GM23338 (cell line): ENCODE data around the gene DOCK4. TPM values are rescaled to one million over a fixed set of nuclear protein-coding genes. Genes with fewer than 3 reads are reported as not detected.

Experiments
- ATAC-seq: fragments of 200-7000 bp; cut with Tn5 transposase; 3 replicates; pipeline ENCODE4 v1.9.1; 2020
- DNase-seq: peaks from one replicate; pipeline ENCODE4 v3.0.0-alpha.2; 2015; ENCODE audit warnings: low spot score
- H2AFZ ChIP-seq: fragments of 200-600 bp; sonication (generic); 2 replicates; pipeline ENCODE4 v1.8.0; 2016; ENCODE audit warnings: antibody characterized with exemption, mild to moderate bottlenecking, moderate library complexity
- H3F3A ChIP-seq: fragments of 200-600 bp; sonication (generic); replicated peaks from 2 replicates; pipeline ENCODE4 v1.8.0; 2017; ENCODE audit warnings: antibody characterized with exemption, mixed run types, low read depth
- H3K27ac ChIP-seq: fragments of 200-600 bp; sonication (generic); 2 replicates; pipeline ENCODE4 v1.6.1; 2016; ENCODE audit warnings: low read depth
- H3K27me3 ChIP-seq: fragments of 200-600 bp; sonication (generic); 2 replicates; pipeline ENCODE4 v1.8.0; 2016; ENCODE audit warnings: mild to moderate bottlenecking, mixed run types, moderate library complexity; ENCODE audit not compliant: insufficient read depth
- H3K36me3 ChIP-seq: fragments of 200-600 bp; sonication (generic); 2 replicates; pipeline ENCODE4 v1.8.0; 2016; ENCODE audit warnings: mild to moderate bottlenecking; ENCODE audit not compliant: insufficient read depth
- H3K4me1 ChIP-seq: fragments of 200-600 bp; sonication (generic); 2 replicates; pipeline ENCODE4 v1.8.0; 2016; ENCODE audit warnings: mild to moderate bottlenecking, moderate library complexity; ENCODE audit not compliant: insufficient read depth
- H3K4me2 ChIP-seq: fragments of 200-600 bp; sonication (generic); 2 replicates; pipeline ENCODE4 v1.7.1; 2017; ENCODE audit warnings: mixed run types
- H3K4me3 ChIP-seq: fragments of 200-600 bp; sonication (generic); 2 replicates; pipeline ENCODE4 v1.6.1; 2016; ENCODE audit warnings: mixed run types
- H3K79me2 ChIP-seq: fragments of 200-600 bp; sonication (generic); replicated peaks from 2 replicates; pipeline ENCODE4 v1.8.0; 2017; ENCODE audit warnings: mild to moderate bottlenecking; ENCODE audit not compliant: insufficient read depth
- H3K9me2 ChIP-seq: fragments of 200-600 bp; sonication (generic); 2 replicates; pipeline ENCODE4 v1.8.0; 2017; ENCODE audit not compliant: insufficient read depth
- H4K20me1 ChIP-seq: fragments of 200-600 bp; sonication (generic); replicated peaks from 2 replicates; pipeline ENCODE4 v1.8.0; 2017; ENCODE audit warnings: mild to moderate bottlenecking; ENCODE audit not compliant: insufficient read depth
- H3K27ac Mint-ChIP-seq: 2 replicates; pipeline ENCODE4 v1.8.0; 2020; ENCODE audit warnings: inconsistent platforms, mild to moderate bottlenecking, moderate library complexity, mixed read lengths
- H3K27me3 Mint-ChIP-seq: 3 replicates; pipeline ENCODE4 v1.8.0; 2022; ENCODE audit warnings: low read depth, mild to moderate bottlenecking, moderate library complexity, mixed read lengths, inconsistent platforms; ENCODE audit not compliant: insufficient read depth, poor library complexity
- H3K36me3 Mint-ChIP-seq: 3 replicates; pipeline ENCODE4 v1.8.0; 2021; ENCODE audit warnings: low read depth, mild to moderate bottlenecking, inconsistent platforms, moderate library complexity, mixed read lengths
- H3K4me1 Mint-ChIP-seq: 3 replicates; pipeline ENCODE4 v1.8.0; 2020; ENCODE audit warnings: mild to moderate bottlenecking, inconsistent platforms, mixed read lengths
- H3K4me3 Mint-ChIP-seq: 3 replicates; pipeline ENCODE4 v1.8.0; 2021; ENCODE audit warnings: moderate library complexity, mild to moderate bottlenecking, inconsistent platforms, mixed read lengths
- H3K9me3 Mint-ChIP-seq: 3 replicates; pipeline ENCODE4 v1.8.0; 2020; ENCODE audit warnings: moderate library complexity, mild to moderate bottlenecking, inconsistent platforms, mixed read lengths
- ETS1 ChIP-seq: IDR thresholded peaks from 2 replicates; pipeline ENCODE4 v1.6.1; 2016; ENCODE audit warnings: antibody characterized with exemption
- EZH2phosphoT487 ChIP-seq: fragments of 200-600 bp; sonication (generic); IDR thresholded peaks from one replicate; pipeline ENCODE4 v1.8.1; 2018; ENCODE audit warnings: antibody characterized with exemption; ENCODE audit not compliant: unreplicated experiment
- NANOG ChIP-seq: IDR thresholded peaks from 2 replicates; pipeline ENCODE4 v1.6.1; 2016; ENCODE audit warnings: antibody characterized with exemption, borderline replicate concordance
- POLR2AphosphoS5 ChIP-seq: IDR thresholded peaks from 2 replicates; pipeline ENCODE4 v1.6.1; 2016; ENCODE audit warnings: antibody characterized with exemption, low read depth
- STAT1 ChIP-seq: IDR thresholded peaks from one replicate; pipeline ENCODE4 v1.6.1; 2016; ENCODE audit warnings: antibody characterized with exemption; ENCODE audit not compliant: unreplicated experiment
- ZNF114 ChIP-seq: fragments of 250-450 bp; sonication (Bioruptor Pico); IDR thresholded peaks from 2 replicates; pipeline ENCODE4 v1.5.0; 2020; ENCODE audit warnings: mild to moderate bottlenecking, moderate library complexity
- polyA plus RNA-seq: library from polyadenylated mRNA; unstranded; fragments of >200 nt; fragmentation: Nextera tagmentation; extraction: Ambion mirVana; gene quantifications from 2 replicates; pipeline ENCODE4 v1.2.1, GENCODE V29; 2016
- total RNA-seq: library from RNA; depleted of rRNA; stranded (reverse); fragments of >200 nt; shearing (Covaris generic); gene quantifications from 2 replicates; pipeline ENCODE4 v1.2.3, GENCODE V29; 2014
- TF ChIP-seq, protein P1 (sequence below): fragments of 250-450 bp; sonication (Bioruptor Pico); IDR thresholded peaks from 2 replicates; pipeline ENCODE4 v1.5.0; 2020; ENCODE audit warnings: mild to moderate bottlenecking, moderate library complexity
- TF ChIP-seq, protein P2 (sequence below): IDR thresholded peaks from one replicate; pipeline ENCODE4 v1.6.1; 2018; ENCODE audit warnings: antibody characterized with exemption; ENCODE audit not compliant: unreplicated experiment
- TF ChIP-seq, protein P3 (sequence below), 2 experiments: fragments of 200-600 bp in 1 of 2; sonication (generic) in 1 of 2; conservative IDR thresholded peaks; 2 replicates each; pipeline versions ENCODE4 v1.5.1 to v1.6.1; 2016 to 2017; ENCODE audit warnings: antibody characterized with exemption in 2 of 2, low read depth in 2 of 2, mild to moderate bottlenecking in 2 of 2, moderate library complexity in 1 of 2

Gene DOCK4
- total and polyA plus RNA-seq, 2 experiments from 2014 or later, result 6.3 to 33.8 TPM

- peaks cover 11% of the 10 kb centered on the region; the same call in 1 of the 2 replicates for H3K79me2 ChIP-seq
- Mint-ChIP-seq H3K27me3 (no peaks in the 10 kb centered on the region), H3K27ac (peak overlapping the region; percentile 42; the same call in 1 of the 2 replicates), H3K9me3 (no peaks in the 10 kb centered on the region), H3K4me1 (peaks cover 44% of the 10 kb centered on the region), H3K36me3 (no peaks in the 10 kb centered on the region), H3K4me3 (no peak overlapping the region)
- H3K27me3 ChIP-seq, result no peaks in the 10 kb centered on the region
- ATAC-seq, result no peak
- no peak overlapping the region for H3K27ac ChIP-seq
- no peaks in the 10 kb centered on the region for H3F3A ChIP-seq
- TF ChIP-seq, protein P1, sequence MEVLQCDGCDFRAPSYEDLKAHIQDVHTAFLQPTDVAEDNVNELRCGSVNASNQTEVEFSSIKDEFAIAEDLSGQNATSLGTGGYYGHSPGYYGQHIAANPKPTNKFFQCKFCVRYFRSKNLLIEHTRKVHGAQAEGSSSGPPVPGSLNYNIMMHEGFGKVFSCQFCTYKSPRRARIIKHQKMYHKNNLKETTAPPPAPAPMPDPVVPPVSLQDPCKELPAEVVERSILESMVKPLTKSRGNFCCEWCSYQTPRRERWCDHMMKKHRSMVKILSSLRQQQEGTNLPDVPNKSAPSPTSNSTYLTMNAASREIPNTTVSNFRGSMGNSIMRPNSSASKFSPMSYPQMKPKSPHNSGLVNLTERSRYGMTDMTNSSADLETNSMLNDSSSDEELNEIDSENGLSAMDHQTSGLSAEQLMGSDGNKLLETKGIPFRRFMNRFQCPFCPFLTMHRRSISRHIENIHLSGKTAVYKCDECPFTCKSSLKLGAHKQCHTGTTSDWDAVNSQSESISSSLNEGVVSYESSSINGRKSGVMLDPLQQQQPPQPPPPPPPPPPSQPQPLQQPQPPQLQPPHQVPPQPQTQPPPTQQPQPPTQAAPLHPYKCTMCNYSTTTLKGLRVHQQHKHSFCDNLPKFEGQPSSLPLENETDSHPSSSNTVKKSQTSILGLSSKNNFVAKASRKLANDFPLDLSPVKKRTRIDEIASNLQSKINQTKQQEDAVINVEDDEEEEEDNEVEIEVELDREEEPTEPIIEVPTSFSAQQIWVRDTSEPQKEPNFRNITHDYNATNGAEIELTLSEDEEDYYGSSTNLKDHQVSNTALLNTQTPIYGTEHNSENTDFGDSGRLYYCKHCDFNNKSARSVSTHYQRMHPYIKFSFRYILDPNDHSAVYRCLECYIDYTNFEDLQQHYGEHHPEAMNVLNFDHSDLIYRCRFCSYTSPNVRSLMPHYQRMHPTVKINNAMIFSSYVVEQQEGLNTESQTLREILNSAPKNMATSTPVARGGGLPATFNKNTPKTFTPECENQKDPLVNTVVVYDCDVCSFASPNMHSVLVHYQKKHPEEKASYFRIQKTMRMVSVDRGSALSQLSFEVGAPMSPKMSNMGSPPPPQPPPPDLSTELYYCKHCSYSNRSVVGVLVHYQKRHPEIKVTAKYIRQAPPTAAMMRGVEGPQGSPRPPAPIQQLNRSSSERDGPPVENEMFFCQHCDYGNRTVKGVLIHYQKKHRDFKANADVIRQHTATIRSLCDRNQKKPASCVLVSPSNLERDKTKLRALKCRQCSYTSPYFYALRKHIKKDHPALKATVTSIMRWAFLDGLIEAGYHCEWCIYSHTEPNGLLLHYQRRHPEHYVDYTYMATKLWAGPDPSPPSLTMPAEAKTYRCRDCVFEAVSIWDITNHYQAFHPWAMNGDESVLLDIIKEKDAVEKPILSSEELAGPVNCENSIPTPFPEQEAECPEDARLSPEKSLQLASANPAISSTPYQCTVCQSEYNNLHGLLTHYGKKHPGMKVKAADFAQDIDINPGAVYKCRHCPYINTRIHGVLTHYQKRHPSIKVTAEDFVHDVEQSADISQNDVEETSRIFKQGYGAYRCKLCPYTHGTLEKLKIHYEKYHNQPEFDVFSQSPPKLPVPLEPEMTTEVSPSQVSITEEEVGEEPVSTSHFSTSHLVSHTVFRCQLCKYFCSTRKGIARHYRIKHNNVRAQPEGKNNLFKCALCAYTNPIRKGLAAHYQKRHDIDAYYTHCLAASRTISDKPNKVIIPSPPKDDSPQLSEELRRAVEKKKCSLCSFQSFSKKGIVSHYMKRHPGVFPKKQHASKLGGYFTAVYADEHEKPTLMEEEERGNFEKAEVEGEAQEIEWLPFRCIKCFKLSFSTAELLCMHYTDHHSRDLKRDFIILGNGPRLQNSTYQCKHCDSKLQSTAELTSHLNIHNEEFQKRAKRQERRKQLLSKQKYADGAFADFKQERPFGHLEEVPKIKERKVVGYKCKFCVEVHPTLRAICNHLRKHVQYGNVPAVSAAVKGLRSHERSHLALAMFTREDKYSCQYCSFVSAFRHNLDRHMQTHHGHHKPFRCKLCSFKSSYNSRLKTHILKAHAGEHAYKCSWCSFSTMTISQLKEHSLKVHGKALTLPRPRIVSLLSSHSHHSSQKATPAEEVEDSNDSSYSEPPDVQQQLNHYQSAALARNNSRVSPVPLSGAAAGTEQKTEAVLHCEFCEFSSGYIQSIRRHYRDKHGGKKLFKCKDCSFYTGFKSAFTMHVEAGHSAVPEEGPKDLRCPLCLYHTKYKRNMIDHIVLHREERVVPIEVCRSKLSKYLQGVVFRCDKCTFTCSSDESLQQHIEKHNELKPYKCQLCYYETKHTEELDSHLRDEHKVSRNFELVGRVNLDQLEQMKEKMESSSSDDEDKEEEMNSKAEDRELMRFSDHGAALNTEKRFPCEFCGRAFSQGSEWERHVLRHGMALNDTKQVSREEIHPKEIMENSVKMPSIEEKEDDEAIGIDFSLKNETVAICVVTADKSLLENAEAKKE (CRISPR knock-in tag), result no peak
- TF ChIP-seq ZNF114, result no peak
- TF ChIP-seq NANOG, result no peak
- TF ChIP-seq, protein P2, sequence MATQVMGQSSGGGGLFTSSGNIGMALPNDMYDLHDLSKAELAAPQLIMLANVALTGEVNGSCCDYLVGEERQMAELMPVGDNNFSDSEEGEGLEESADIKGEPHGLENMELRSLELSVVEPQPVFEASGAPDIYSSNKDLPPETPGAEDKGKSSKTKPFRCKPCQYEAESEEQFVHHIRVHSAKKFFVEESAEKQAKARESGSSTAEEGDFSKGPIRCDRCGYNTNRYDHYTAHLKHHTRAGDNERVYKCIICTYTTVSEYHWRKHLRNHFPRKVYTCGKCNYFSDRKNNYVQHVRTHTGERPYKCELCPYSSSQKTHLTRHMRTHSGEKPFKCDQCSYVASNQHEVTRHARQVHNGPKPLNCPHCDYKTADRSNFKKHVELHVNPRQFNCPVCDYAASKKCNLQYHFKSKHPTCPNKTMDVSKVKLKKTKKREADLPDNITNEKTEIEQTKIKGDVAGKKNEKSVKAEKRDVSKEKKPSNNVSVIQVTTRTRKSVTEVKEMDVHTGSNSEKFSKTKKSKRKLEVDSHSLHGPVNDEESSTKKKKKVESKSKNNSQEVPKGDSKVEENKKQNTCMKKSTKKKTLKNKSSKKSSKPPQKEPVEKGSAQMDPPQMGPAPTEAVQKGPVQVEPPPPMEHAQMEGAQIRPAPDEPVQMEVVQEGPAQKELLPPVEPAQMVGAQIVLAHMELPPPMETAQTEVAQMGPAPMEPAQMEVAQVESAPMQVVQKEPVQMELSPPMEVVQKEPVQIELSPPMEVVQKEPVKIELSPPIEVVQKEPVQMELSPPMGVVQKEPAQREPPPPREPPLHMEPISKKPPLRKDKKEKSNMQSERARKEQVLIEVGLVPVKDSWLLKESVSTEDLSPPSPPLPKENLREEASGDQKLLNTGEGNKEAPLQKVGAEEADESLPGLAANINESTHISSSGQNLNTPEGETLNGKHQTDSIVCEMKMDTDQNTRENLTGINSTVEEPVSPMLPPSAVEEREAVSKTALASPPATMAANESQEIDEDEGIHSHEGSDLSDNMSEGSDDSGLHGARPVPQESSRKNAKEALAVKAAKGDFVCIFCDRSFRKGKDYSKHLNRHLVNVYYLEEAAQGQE, result no peak
- TF ChIP-seq, protein P3, sequence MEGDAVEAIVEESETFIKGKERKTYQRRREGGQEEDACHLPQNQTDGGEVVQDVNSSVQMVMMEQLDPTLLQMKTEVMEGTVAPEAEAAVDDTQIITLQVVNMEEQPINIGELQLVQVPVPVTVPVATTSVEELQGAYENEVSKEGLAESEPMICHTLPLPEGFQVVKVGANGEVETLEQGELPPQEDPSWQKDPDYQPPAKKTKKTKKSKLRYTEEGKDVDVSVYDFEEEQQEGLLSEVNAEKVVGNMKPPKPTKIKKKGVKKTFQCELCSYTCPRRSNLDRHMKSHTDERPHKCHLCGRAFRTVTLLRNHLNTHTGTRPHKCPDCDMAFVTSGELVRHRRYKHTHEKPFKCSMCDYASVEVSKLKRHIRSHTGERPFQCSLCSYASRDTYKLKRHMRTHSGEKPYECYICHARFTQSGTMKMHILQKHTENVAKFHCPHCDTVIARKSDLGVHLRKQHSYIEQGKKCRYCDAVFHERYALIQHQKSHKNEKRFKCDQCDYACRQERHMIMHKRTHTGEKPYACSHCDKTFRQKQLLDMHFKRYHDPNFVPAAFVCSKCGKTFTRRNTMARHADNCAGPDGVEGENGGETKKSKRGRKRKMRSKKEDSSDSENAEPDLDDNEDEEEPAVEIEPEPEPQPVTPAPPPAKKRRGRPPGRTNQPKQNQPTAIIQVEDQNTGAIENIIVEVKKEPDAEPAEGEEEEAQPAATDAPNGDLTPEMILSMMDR (conservative IDR thresholded peaks at IDR 0.05; ENCODE audit: low read depth in 2 of 2), result no peak
- TF ChIP-seq POLR2AphosphoS5, result no peak
- TF ChIP-seq ETS1, result no peak
- TF ChIP-seq STAT1, result no peak
- TF ChIP-seq EZH2phosphoT487, result no peak
- H3K36me3 ChIP-seq, result no peaks in the 10 kb centered on the region
- no peaks in the 10 kb centered on the region for H3K9me2 ChIP-seq
- H2AFZ ChIP-seq, result no peak overlapping the region
- H3K4me3 ChIP-seq, result no peak overlapping the region
- peaks cover 20% of the 10 kb centered on the region for H3K4me1 ChIP-seq
- H3K4me2 ChIP-seq, result no peak overlapping the region
- no peaks in the 10 kb centered on the region for H4K20me1 ChIP-seq
- no peak for DNase-seq
Measured at GRCh38 chr7:112083776-112084355, 122.3 kb downstream of the DOCK4 start.
